RPMI8226 (cell line): Measurements from ENCODE around the gene MRPL28.
"Not testable (repeated sequence)": the region's sequence is repeated elsewhere in the genome, so short reads cannot be mapped to it uniquely, and the experiment has no call there.

Experiments
- DNase-seq: peaks from one replicate; pipeline ENCODE4 v3.0.0-alpha.2; 2015

MRPL28 gene

GRCh38 chr16:370443-370842, at the start of gene MRPL28:
MRPL28 (minus strand) TSS chr16:370538; CDS start chr16:370218, 320 bp downstream.
- peak; percentile 98 for DNase-seq

- DNase-seq: not testable (repeated sequence)
These were observed 44.8 kb upstream of the MRPL28 start for GRCh38 chr16:415170-415498.

GRCh38 chr16:414395-415169, 44.2 kb upstream of the MRPL28 start:
- no peak for DNase-seq

- DNase-seq: no peak
These were observed 41.4 kb upstream of the MRPL28 start for GRCh38 chr16:411576-412265.

- no peak for DNase-seq
These were observed 40.3 kb upstream of the MRPL28 start for GRCh38 chr16:410516-411178.

GRCh38 chr16:407253-407652, 36.9 kb upstream of the MRPL28 start:
- no peak for DNase-seq

- DNase-seq: no peak
These were observed 35.5 kb upstream of the MRPL28 start for GRCh38 chr16:405548-406506.

GRCh38 chr16:404971-405486, 34.7 kb upstream of the MRPL28 start:
- DNase-seq: no peak

GRCh38 chr16:401468-402348, 31.4 kb upstream of the MRPL28 start, which contains the start of gene DECR2:
DECR2 (plus strand) TSS chr16:401885; CDS start chr16:401964, 79 bp downstream.
- peak; percentile 96 for DNase-seq

- DNase-seq: no peak
These were observed 29.8 kb upstream of the MRPL28 start for GRCh38 chr16:400061-400591.

- DNase-seq: no peak
These were observed 29.1 kb upstream of the MRPL28 start for GRCh38 chr16:399340-400019.

- no peak for DNase-seq
These were observed 28.4 kb upstream of the MRPL28 start for GRCh38 chr16:398561-399339.

GRCh38 chr16:397736-398332, 27.5 kb upstream of the MRPL28 start:
- DNase-seq: peak; percentile 80

GRCh38 chr16:397135-397661, 26.9 kb upstream of the MRPL28 start, which contains the start of gene NME4:
NME4 (plus strand) TSS chr16:397199; CDS start chr16:397223, 24 bp downstream.
- peak; percentile 59 for DNase-seq

GRCh38 chr16:396605-397004, 26.3 kb upstream of the MRPL28 start:
- peak; percentile 39 for DNase-seq

GRCh38 chr16:396199-396598, 25.9 kb upstream of the MRPL28 start:
- no peak for DNase-seq

GRCh38 chr16:392450-393030, 22.2 kb upstream of the MRPL28 start:
- peak; percentile 44 for DNase-seq

GRCh38 chr16:391885-392335, 21.6 kb upstream of the MRPL28 start:
- peak; percentile 77 for DNase-seq
